K562 (cell line): ENCODE measurements around the gene GAD1. TPM values are rescaled to one million over a fixed set of nuclear protein-coding genes. Genes with fewer than 3 reads are reported as not detected.

ENCODE experiments used
- ATAC-seq: fragments of 200-7000 bp; cut with Tn5 transposase; 3 replicates; pipeline ENCODE4 v1.9.1; 2020; ENCODE audit warnings: moderate library complexity
- BruUV-seq: library from RNA; stranded (reverse); fragments of 400-500 nt; replicated peaks from 2 replicates; lab custom pipeline; 2021; lab: Mats Ljungman, UMichigan
- CTCF ChIA-PET: fragments of 300-600 bp; formaldehyde crosslinking; extraction: SDS; loops from one replicate; lab custom pipeline; 2021; ENCODE audit warnings: low intra/inter-chr PET ratio; lab: Yijun Ruan, JAX
- POLR2A ChIA-PET: fragments of 300-600, 350-650 bp; sonication (Branson Sonifier 250); formaldehyde crosslinking; extraction: SDS; loops from one replicate; lab custom pipeline; 2021; ENCODE audit warnings: antibody characterized with exemption, inconsistent platforms; lab: Yijun Ruan, JAX
- DNase-seq, 4 experiments: peaks; one replicate each; pipeline versions ENCODE4 v3.0.0 to v3.0.0-alpha.2; 2011 to 2018; ENCODE audit warnings: low spot score in 3 of 4, mixed read lengths in 3 of 4; ENCODE audit errors: extremely low read depth in 1 of 4
- FAIRE-seq: peaks from 2 replicates; lab custom pipeline; 2011; peaks lifted over from hg19 to GRCh38; lab: Jason Lieb, UNC
- H2AFZ ChIP-seq: 2 replicates; pipeline ENCODE4 v1.6.0; 2011; ENCODE audit warnings: low read depth, low read length, control low read depth, inconsistent platforms
- H3K27ac ChIP-seq: fragments of 200-600 bp; 3 replicates; pipeline ENCODE4 v1.8.0; 2011; ENCODE audit warnings: low read depth, mild to moderate bottlenecking, control low read depth, inconsistent platforms, low read length, moderate library complexity, mixed read lengths; ENCODE audit errors: extremely low read depth
- H3K27me3 ChIP-seq, 2 experiments: fragments of 300-600 bp in 1 of 2; 2 replicates in 1 of 2; 3 replicates in 1 of 2; pipeline versions ENCODE4 v1.6.0 to v1.8.0; 2011; ENCODE audit warnings: inconsistent platforms in 2 of 2, low read length in 2 of 2, mild to moderate bottlenecking in 1 of 2, mixed read lengths in 1 of 2, moderate library complexity in 1 of 2; ENCODE audit not compliant: control insufficient read depth in 2 of 2, insufficient read depth in 2 of 2
- H3K36me3 ChIP-seq: fragments of 300-600 bp; 3 replicates; pipeline ENCODE4 v1.8.0; 2011; ENCODE audit warnings: mild to moderate bottlenecking, low read length, inconsistent platforms; ENCODE audit not compliant: control insufficient read depth, insufficient read depth
- H3K4me1 ChIP-seq, 2 experiments: fragments of 200-600 bp in 1 of 2; replicated peaks in 1 of 2; 2 replicates in 1 of 2; 3 replicates in 1 of 2; pipeline versions ENCODE4 v1.5.1 to v1.8.0; 2011; ENCODE audit warnings: inconsistent platforms in 2 of 2, low read length in 2 of 2, mild to moderate bottlenecking in 1 of 2, mixed read lengths in 1 of 2, moderate library complexity in 1 of 2; ENCODE audit not compliant: control insufficient read depth in 2 of 2, insufficient read depth in 2 of 2
- H3K4me2 ChIP-seq: 2 replicates; pipeline ENCODE4 v1.6.1; 2011; ENCODE audit warnings: low read length, control low read depth, inconsistent platforms, mixed read lengths; ENCODE audit not compliant: insufficient read depth
- H3K4me3 ChIP-seq: fragments of 200-600 bp; sonication (generic), shearing (Covaris generic); 2 replicates; pipeline ENCODE4 v1.5.1; 2016; ENCODE audit warnings: control low read depth, inconsistent platforms
- H3K79me2 ChIP-seq: fragments of 200-600 bp; 3 replicates; pipeline ENCODE4 v1.8.0; 2011; ENCODE audit warnings: low read length, inconsistent platforms; ENCODE audit not compliant: control insufficient read depth, insufficient read depth
- H3K9ac ChIP-seq, 2 experiments: 2 replicates each; pipeline versions ENCODE4 v1.6.0 to v1.6.1; 2011; ENCODE audit warnings: low read depth in 2 of 2, low read length in 2 of 2, control low read depth in 1 of 2, inconsistent platforms in 1 of 2, mild to moderate bottlenecking in 1 of 2, mixed read lengths in 1 of 2; ENCODE audit not compliant: insufficient read depth in 1 of 2
- H3K9me1 ChIP-seq: one replicate; pipeline ENCODE4 v1.6.0; 2011; ENCODE audit warnings: inconsistent platforms, mild to moderate bottlenecking, low read length, moderate library complexity; ENCODE audit not compliant: control insufficient read depth, insufficient read depth
- H3K9me3 ChIP-seq: replicated peaks from 2 replicates; pipeline ENCODE4 v1.5.1; 2011; ENCODE audit warnings: low read depth, low read length, inconsistent platforms; ENCODE audit not compliant: control insufficient read depth, insufficient read depth
- H4K20me1 ChIP-seq: replicated peaks from 2 replicates; pipeline ENCODE4 v1.6.1; 2011; ENCODE audit warnings: low read length, inconsistent platforms, mixed read lengths; ENCODE audit not compliant: control insufficient read depth, insufficient read depth
- ARHGAP35 ChIP-seq: fragments of 450-650 bp; IDR thresholded peaks from 2 replicates; pipeline ENCODE4 v1.6.1; 2018; ENCODE audit not compliant: partially characterized antibody
- CBFA2T2 ChIP-seq: fragments of 450-650 bp; conservative IDR thresholded peaks from 2 replicates; pipeline ENCODE4 v1.6.1; 2017; ENCODE audit warnings: mild to moderate bottlenecking
- DACH1 ChIP-seq: fragments of 450-650 bp; IDR thresholded peaks from 2 replicates; pipeline ENCODE4 v1.6.1; 2018; ENCODE audit not compliant: partially characterized antibody
- KDM5B ChIP-seq: fragments of 200-600 bp; sonication (generic); IDR thresholded peaks from 2 replicates; pipeline ENCODE4 v1.6.1; 2012; ENCODE audit warnings: low read depth, mild to moderate bottlenecking, moderate library complexity, low read length, control low read depth, inconsistent platforms; ENCODE audit not compliant: insufficient replicate concordance
- RFX7 ChIP-seq: fragments of 250-450 bp; sonication (Bioruptor Pico); IDR thresholded peaks from 2 replicates; pipeline ENCODE4 v1.5.1; 2021; ENCODE audit warnings: mild to moderate bottlenecking
- USF2 ChIP-seq: sonication (generic); formaldehyde crosslinking; IDR thresholded peaks from 2 replicates; pipeline ENCODE4 v1.5.0; 2020; ENCODE audit warnings: missing genetic modification reagents
- ZNF24 ChIP-seq: fragments of 450-650 bp; IDR thresholded peaks from 2 replicates; pipeline ENCODE4 v1.6.1; 2016
- ZNF551 ChIP-seq: fragments of 250-450 bp; sonication (Bioruptor Pico); IDR thresholded peaks from 2 replicates; pipeline ENCODE4 v1.5.0; 2021; ENCODE audit warnings: mild to moderate bottlenecking, moderate library complexity
- WGBS: fragments of 100-300 bp; shearing (Covaris generic); methylation state at CpG from one replicate; pipeline ENCODE4 v1.1.6; 2016; ENCODE audit warnings: low coverage, mixed read lengths; ENCODE audit not compliant: insufficient coverage; ENCODE audit errors: missing lambda C conversion rate; 5-methylcytosine and 5-hydroxymethylcytosine counted together
- in situ Hi-C: fragments of 300-500 bp; cut with MboI; formaldehyde crosslinking; loops from 4 replicates; pipeline ENCODE4 v1.15.0; 2018; ENCODE audit warnings: inconsistent platforms, mixed read lengths
- intact Hi-C: fragments of 100-400 bp; cut with micrococcal nuclease; formaldehyde crosslinking; loops from 2 replicates; pipeline ENCODE4 v1.14.2; 2022
- polyA plus RNA-seq, 8 experiments: library from polyadenylated mRNA; depleted of rRNA in 4 of 8; stranded (reverse) in 5 of 8; unstranded in 3 of 8; fragments of >200 nt; fragmentation: Nextera tagmentation in 2 of 8; fragmentation: Illumina TruSeq in 1 of 8; extraction: Ambion mirVana in 2 of 8; extraction: Trizol in 1 of 8; gene quantifications; 2 replicates each; pipeline versions ENCODE4 v1.2.1 to v1.2.3, GENCODE V29; 2011 to 2014; ENCODE audit warnings: inconsistent platforms in 1 of 8, missing spikeins in 1 of 8
- total RNA-seq, 7 experiments: library from RNA; depleted of rRNA in 6 of 7; stranded (reverse); fragments of >200 nt in 6 of 7; fragmentation: Illumina TruSeq in 2 of 7; extraction: Trizol in 2 of 7; gene quantifications; 2 replicates each; pipeline versions ENCODE4 v1.2.1 to v1.2.3, GENCODE V29; 2011 to 2021; ENCODE audit warnings: low replicate concordance in 1 of 7
- TF ChIP-seq, protein P1 (sequence below): fragments of 250-450 bp; sonication (Bioruptor Pico); IDR thresholded peaks from 2 replicates; pipeline ENCODE4 v1.4.0; 2020; ENCODE audit warnings: mild to moderate bottlenecking

The GAD1 gene
- total and polyA plus RNA-seq, 9 of the 15 experiments (the other 6 are each of a cell fraction or from before 2014, with no cell fraction given): 2.7 to 29.1 (median 15.7) TPM

- DNase-seq: no peak
- no peaks in the 10 kb centered on the region for H3K79me2 ChIP-seq
- TF ChIP-seq CBFA2T2 (no peak), USF2 (CRISPR knock-in tag) (no peak), DACH1 (no peak), ZNF551 (CRISPR knock-in tag) (no peak), RFX7 (CRISPR knock-in tag) (no peak), ARHGAP35 (no peak), KDM5B (no peak), ZNF24 (no peak)
- TF ChIP-seq, protein P1, sequence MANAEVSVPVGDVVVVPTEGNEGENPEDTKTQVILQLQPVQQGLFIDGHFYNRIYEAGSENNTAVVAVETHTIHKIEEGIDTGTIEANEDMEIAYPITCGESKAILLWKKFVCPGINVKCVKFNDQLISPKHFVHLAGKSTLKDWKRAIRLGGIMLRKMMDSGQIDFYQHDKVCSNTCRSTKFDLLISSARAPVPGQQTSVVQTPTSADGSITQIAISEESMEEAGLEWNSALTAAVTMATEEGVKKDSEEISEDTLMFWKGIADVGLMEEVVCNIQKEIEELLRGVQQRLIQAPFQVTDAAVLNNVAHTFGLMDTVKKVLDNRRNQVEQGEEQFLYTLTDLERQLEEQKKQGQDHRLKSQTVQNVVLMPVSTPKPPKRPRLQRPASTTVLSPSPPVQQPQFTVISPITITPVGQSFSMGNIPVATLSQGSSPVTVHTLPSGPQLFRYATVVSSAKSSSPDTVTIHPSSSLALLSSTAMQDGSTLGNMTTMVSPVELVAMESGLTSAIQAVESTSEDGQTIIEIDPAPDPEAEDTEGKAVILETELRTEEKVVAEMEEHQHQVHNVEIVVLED (CRISPR knock-in tag): no peak
- intact Hi-C loops (no loop called here), in situ Hi-C loops (loop anchor here (25.0 kb wide), 1 partner anchor 887 kb away; no protein-coding TSS in a partner anchor)
- peaks cover 0 to 22% of the 10 kb centered on the region in 2 experiments; a peak in 2 of 5 replicates for H3K27me3 ChIP-seq
- no peak overlapping the region for H3K27ac ChIP-seq
- H3K9ac ChIP-seq: no peak overlapping the region
- ChIA-PET POLR2A (interaction anchor here (0.5 kb wide), 1 partner anchor 71 kb away, joined by 3 read pairs; no protein-coding TSS in a partner anchor), CTCF (no interaction called here)
- BruUV-seq: no TSS peak
- no peaks in the 10 kb centered on the region for H3K36me3 ChIP-seq
- no peak overlapping the region for H2AFZ ChIP-seq
- H3K9me3 ChIP-seq: no peaks in the 10 kb centered on the region; the same call in 1 of the 2 replicates
- no peak overlapping the region for H3K4me3 ChIP-seq
- peaks cover 0 to 34% of the 10 kb centered on the region in 2 experiments; a peak in 3 of 5 replicates for H3K4me1 ChIP-seq
- H3K4me2 ChIP-seq: no peak overlapping the region
- no peak for FAIRE-seq
- ATAC-seq: no peak
- 83% methylated on average over 11 of the region's 11 CpGs for WGBS
- H3K9me1 ChIP-seq: no peaks in the 10 kb centered on the region
- H4K20me1 ChIP-seq: no peaks in the 10 kb centered on the region
These were observed 7.2 kb downstream of the GAD1 start for GRCh38 chr2:170823898-170824215.
